ENCODE results near the gene NR2F1-AS1. TPM values are rescaled to one million over a fixed set of nuclear protein-coding genes. Genes with fewer than 3 reads are reported as not detected.

The NR2F1-AS1 gene
- polyA plus RNA-seq, 3 donors = not detected

GRCh38 chr5:93592883-93593282 is 11.9 kb upstream of the NR2F1-AS1 start:
- Histone ChIP-seq H3K36me3 (replicated peaks in 1 of 2; ENCODE audit: control insufficient read depth in 1 of 2, insufficient read depth in 2 of 2, low read length in 2 of 2) (no peaks in the 10 kb centered on the region), H3K4me3 (replicated peaks in 1 of 3; ENCODE audit: low read depth in 2 of 3, low read length in 3 of 3) (no peak overlapping the region), H3K4me2 (replicated peaks; ENCODE audit: extremely low read depth, low read length, poor library complexity, severe bottlenecking) (no peak overlapping the region), H4K20me1 (ENCODE audit: insufficient read depth, low read length) (no peaks in the 10 kb centered on the region), H3K27me3 (ENCODE audit: control insufficient read depth in 2 of 2, insufficient read depth in 2 of 2, low read length in 2 of 2) (peaks cover 85 to 97% of the 10 kb centered on the region in 2 donors), H3K4me1 (ENCODE audit: control insufficient read depth in 1 of 2, insufficient read depth in 2 of 2, low read length in 2 of 2) (peaks cover 13 to 16% of the 10 kb centered on the region in 2 donors), H3K9me3 (replicated peaks in 1 of 2; ENCODE audit: control insufficient read depth in 1 of 2, insufficient read depth in 1 of 2, low read length in 2 of 2) (peaks cover 26 to 71% of the 10 kb centered on the region in 2 donors), H3K79me2 (ENCODE audit: insufficient read depth, low read length) (no peaks in the 10 kb centered on the region), H3K9ac (ENCODE audit: insufficient read depth, low read length, poor library complexity, severe bottlenecking) (no peak overlapping the region), H2AFZ (ENCODE audit: insufficient read depth, low read depth, low read length, poor library complexity, severe bottlenecking) (no peak overlapping the region), H3K27ac (ENCODE audit: low read depth in 1 of 2, low read length in 2 of 2) (no peak overlapping the region)
- Mint-ChIP-seq H3K4me3 (peak overlapping the region in 1 of 2 donors; percentile 86), H3K27me3 (ENCODE audit: low read depth in 3 of 3) (peaks cover 4 to 88% (median 41%) of the 10 kb centered on the region in 3 donors), H3K27ac (no peak overlapping the region), H3K36me3 (peaks cover 5 to 18% of the 10 kb centered on the region in 2 donors), H3K4me1 (peaks cover 36% of the 10 kb centered on the region), H3K9me3 (peaks cover 5 to 52% (median 43%) of the 10 kb centered on the region in 7 donors)
- intact Hi-C loops (cut with micrococcal nuclease) = no loop called here
- DNase-seq = no peak
- WGBS (ENCODE audit: insufficient coverage) = no CpG with 5 or more reads among the region's 5 CpGs
- TF ChIP-seq CTCF (IDR thresholded peaks at IDR 0.05) = no peak

- Histone ChIP-seq H3K4me3 (replicated peaks in 1 of 3; ENCODE audit: low read depth in 2 of 3, low read length in 3 of 3) (no peak overlapping the region), H3K4me1 (ENCODE audit: control insufficient read depth in 1 of 2, insufficient read depth in 2 of 2, low read length in 2 of 2) (peaks cover 0 to 1% of the 10 kb centered on the region in 2 donors), H3K79me2 (ENCODE audit: insufficient read depth, low read length) (no peaks in the 10 kb centered on the region), H3K4me2 (replicated peaks; ENCODE audit: extremely low read depth, low read length, poor library complexity, severe bottlenecking) (no peak overlapping the region), H2AFZ (ENCODE audit: insufficient read depth, low read depth, low read length, poor library complexity, severe bottlenecking) (no peak overlapping the region), H3K36me3 (replicated peaks in 1 of 2; ENCODE audit: control insufficient read depth in 1 of 2, insufficient read depth in 2 of 2, low read length in 2 of 2) (no peaks in the 10 kb centered on the region), H3K27me3 (ENCODE audit: control insufficient read depth in 2 of 2, insufficient read depth in 2 of 2, low read length in 2 of 2) (peaks cover 86 to 97% of the 10 kb centered on the region in 2 donors), H3K9me3 (replicated peaks in 1 of 2; ENCODE audit: control insufficient read depth in 1 of 2, insufficient read depth in 1 of 2, low read length in 2 of 2) (peaks cover 19 to 64% of the 10 kb centered on the region in 2 donors), H3K27ac (ENCODE audit: low read depth in 1 of 2, low read length in 2 of 2) (no peak overlapping the region), H3K9ac (ENCODE audit: insufficient read depth, low read length, poor library complexity, severe bottlenecking) (no peak overlapping the region), H4K20me1 (ENCODE audit: insufficient read depth, low read length) (no peaks in the 10 kb centered on the region)
- intact Hi-C loops (cut with micrococcal nuclease) = no loop called here
- no peak overlapping the region for H3K27ac Mint-ChIP-seq
- H3K4me1 Mint-ChIP-seq = peaks cover 30% of the 10 kb centered on the region
- H3K9me3 Mint-ChIP-seq = peaks cover 3 to 48% (median 33%) of the 10 kb centered on the region in 7 donors
- TF ChIP-seq CTCF (IDR thresholded peaks at IDR 0.05) = no peak
- H3K27me3 Mint-ChIP-seq (ENCODE audit: low read depth in 3 of 3) = peaks cover 18 to 96% (median 55%) of the 10 kb centered on the region in 3 donors
- H3K4me3 Mint-ChIP-seq = peak overlapping the region in 1 of 2 donors; percentile 63
- peaks cover 3 to 14% of the 10 kb centered on the region in 2 donors for H3K36me3 Mint-ChIP-seq
- WGBS (ENCODE audit: insufficient coverage) = 60% methylated on average over 3 of the region's 4 CpGs
- no peak for DNase-seq
These were observed 10.4 kb upstream of the NR2F1-AS1 start for GRCh38 chr5:93591323-93591945.
